G401.6 (cell line): Measurements from ENCODE around the gene CAMK2A.
"Not testable (repeated sequence)": the region's sequence is repeated elsewhere in the genome, so short reads cannot be mapped to it uniquely, and the experiment has no call there.

Source experiments
- FAIRE-seq: peaks from 2 replicates; lab custom pipeline; 2012; peaks lifted over from hg19 to GRCh38; lab: Jason Lieb, UNC

CAMK2A gene

DNA sequence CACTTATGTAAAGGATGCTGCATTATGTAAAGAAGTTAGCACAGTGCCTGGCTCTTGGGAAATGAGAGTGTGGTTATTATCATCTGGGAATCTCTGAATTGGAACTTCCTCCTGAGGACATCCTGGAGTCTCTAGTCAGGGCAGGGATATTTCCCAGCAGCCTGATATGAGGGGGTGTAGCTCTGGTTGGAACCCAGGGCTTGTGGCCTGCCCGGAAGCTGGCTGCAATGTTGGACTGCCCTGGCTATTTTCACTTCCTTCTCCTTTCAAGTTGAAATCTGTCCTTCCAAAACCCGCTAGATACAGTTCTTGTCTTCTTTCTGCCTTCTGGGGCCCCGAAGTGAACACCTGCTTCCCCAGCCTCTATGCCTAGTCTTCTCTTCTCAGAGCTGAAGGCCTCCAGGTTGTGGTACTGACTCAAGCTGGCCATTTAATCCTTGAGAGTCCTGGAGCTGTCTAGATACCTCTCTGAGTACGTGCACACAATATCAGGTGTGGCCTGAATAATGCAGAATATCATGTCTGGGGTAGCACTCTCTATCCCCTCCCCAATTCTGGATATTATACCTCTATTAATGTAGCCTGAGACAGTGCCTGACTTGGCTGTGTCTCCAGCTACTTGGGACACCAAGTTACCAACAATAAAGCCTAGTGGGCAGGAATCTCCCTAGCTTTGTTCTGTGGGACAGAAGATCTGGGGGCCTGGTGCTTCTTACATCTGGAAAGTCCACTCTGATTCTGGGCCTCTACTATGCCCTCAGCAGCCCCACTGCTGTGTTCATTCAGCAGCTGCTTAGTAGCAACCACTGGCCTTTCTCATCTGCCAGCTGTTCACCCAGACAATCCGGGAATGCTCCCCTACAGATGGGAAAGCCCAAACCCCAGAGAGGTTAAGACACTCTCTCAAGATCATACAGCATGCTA is 54.7 kb downstream of the CAMK2A start:
- no peak for FAIRE-seq

DNA sequence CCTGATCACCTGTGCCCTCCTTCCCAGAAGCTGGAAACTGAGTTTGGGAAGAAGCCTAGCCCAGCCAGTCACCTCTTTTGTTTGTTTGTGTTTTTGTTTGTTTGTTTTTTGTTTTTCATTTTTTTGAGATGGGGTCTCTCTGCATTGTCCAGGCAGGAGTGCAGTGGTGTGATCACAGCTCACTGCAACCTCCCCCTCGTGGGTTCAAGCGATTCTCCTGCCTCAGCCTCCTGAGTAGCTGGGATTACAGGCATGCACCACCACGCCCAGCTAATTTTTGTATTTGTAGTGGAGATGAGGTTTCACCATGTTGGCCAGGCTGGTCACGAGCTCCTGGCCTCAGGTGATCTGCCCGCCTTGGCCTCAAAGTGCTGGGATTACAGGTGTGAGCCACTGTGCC is 55.9 kb downstream of the CAMK2A start:
- FAIRE-seq = not testable (repeated sequence)

DNA sequence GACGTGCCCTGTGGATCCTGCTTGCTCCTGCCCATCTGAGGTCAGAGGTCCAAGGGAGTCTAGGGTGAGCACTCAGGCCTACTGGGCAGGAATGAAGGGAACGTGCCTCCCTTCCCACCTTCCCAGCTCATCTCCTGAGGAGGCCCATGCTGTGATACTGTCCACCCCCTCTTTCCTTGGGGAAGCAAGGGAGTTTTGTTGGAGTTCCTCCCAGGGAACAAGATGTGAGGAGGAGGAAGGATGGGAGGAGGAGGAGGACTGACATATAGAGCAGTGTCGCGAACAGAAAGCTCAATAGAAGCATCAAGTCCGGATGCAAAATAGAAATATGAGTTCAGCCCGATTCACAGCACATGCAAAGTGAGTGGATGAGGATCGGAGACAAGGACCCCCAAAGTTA is 58.7 kb downstream of the CAMK2A start:
- FAIRE-seq = no peak

DNA sequence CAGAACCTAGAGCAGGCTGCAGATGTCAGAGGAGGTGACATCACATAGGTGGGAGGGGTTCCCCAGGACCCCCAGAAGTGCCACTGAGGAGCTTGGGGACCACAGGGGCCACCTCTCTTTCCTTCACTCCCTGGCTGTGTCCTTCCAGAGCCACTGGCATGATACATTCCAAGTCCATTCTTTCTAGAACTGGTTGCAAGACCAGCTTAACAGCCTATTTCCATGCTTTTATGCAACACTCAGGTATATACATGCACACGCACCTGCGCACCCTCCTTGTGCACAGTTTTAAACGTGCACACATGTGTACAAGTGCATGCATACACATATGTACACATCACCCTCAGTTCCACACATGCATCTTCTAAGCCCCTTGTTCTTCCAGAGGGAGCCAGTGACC is 60.0 kb downstream of the CAMK2A start:
- no peak for FAIRE-seq

DNA sequence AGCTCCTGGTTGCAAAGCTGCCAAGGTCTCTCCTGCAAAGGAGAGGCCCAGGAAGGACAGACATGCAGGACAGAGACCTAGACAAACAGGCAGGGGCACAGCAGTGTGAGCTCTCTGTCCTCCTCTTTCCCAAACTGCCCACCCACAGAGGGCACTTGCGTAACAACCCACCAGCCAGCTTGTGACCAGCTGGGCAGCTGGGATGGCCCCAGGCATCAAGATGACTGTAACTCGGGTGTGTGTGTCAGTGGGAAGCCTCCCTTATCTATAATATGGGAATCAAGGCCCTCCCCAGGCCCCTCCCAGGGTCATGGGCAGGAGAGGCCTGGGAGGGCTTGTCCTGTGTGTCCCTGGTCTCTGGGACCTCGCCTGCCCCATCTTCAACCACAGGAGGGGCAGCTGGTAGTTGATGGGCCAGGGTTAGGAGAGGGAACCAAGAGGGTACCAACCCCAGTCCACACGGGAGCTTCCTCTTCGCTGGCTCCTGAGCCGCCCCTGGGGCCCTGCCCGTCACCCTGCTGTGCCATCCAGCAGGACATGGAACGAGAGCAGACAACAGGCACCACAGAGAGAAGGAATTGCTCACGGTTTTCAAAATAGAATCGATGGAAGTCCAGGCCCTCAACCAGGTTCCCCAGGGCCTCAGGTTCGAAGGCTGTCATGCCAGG is 61.8 kb downstream of the CAMK2A start:
- FAIRE-seq = no peak

DNA sequence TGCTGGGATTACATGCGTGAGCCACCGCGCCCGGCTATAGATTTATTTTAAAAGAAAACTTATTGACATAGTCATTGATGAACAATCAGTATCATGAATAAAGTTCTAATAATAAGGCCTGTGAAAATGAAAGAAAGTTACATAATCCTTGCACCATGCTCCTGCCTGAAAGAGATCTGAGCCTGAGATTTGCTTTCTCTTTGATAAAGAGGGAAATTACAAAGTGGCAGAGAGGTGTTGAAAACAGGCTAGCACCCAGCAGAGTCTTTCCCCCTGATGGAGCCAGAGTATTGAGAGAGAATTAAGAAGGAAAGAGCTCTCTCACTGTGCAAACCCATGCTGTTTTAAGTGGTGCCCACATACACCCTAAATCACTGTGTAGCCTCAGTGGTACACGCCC is 62.5 kb downstream of the CAMK2A start:
- FAIRE-seq = no peak

DNA sequence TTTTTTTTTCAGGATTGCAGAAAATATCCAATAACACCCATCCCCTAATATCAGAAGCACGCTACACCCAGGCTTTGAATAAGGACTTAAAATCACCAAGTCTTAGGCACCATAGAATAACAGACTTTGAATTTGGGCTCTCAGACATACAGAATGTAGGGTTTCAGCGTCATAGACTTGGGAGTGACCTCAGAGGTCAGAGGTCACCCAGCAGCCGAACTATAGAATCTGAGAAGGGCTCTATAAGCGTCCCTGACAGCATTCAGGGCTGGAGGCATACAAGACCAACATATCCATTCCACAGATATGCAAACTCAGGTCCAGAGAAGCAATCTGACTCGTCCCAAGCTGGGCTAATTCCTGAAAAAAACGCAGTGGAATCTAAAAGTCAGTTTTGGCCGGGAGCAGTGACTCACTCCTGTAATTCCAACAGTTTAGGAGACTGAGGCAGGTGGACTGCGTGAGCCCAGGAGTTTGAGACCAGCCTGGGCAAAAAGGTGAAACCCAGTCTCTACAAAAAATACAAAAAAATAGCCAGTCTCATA is 65.0 kb downstream of the CAMK2A start:
- no peak for FAIRE-seq

DNA sequence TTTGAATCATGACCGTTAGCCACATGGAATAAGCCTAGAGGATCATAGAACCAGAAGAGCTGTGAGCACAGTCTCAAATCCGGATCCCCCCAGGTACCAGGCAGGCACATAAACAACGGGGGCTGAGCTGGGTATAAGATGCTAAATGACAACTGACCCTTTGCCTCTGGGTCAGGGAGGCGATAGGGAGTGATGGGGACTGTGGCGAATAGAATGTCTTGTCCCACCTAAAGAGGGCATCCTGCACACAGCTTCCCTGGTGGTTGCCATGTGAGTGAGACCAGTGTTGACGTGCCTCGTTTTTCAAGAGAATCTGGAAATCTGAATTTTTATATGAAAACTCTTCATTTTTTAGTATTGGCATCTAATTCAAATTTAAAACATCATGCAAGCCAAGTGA is 66.1 kb downstream of the CAMK2A start:
- FAIRE-seq = no peak

DNA sequence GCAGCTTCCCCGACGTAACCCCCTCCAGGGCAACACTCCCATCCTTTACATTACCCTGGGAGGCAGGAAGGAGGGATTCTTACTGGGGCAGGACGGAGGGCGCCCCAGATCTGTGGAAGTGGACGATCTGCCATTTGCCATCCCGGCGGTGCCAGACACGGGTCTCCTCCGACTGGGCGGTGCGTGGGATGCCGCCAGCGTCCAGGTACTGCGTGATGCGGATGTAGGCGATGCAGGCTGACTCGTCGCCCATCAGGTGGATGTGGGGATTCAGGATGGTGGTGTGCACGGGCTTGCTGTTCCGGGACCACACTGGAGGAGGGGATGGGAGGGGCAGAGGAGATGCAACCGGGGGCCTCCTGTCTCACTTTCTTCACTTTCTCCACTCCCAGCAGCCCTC is 66.7 kb downstream of the CAMK2A start:
- FAIRE-seq = no peak

DNA sequence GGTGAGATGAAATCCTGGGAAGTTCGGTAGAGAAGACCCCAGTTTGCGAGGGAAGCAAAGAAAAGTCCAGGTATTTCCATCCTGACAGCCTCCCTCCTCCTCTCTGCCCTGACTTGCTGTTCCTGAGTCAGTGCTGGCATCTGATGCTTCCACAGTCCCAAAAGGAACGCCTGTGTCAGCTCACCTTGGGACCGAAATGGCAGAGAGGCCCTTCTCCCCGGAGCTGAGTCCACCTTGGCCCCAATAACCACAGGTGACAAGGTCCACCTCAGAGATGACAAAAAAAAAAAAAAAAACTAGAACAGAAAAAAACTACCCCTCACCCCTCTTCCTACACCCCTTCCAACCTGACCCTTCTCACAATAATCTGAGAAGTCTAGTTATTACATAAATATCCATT is 68.1 kb downstream of the CAMK2A start:
- FAIRE-seq = no peak

DNA sequence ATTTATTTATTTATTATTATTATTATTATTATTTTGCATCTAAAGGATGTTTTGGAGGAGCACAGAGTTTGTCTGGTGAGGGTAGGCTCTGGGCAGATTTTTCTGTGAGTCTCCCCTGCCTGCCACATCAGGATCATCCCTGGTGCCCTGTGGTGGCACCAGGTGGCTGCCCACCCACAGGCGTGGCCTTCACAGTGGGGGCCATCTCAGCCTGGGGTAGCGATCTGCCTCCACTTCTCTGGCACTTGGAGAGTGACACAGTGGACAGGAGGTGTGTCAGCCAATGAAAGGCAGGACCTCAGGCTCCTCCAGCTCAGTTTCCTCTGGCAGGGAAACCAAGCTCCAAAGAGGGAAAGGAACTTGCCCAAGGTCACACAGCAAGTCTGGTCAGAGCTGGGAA is 69.7 kb downstream of the CAMK2A start:
- FAIRE-seq = no peak

DNA sequence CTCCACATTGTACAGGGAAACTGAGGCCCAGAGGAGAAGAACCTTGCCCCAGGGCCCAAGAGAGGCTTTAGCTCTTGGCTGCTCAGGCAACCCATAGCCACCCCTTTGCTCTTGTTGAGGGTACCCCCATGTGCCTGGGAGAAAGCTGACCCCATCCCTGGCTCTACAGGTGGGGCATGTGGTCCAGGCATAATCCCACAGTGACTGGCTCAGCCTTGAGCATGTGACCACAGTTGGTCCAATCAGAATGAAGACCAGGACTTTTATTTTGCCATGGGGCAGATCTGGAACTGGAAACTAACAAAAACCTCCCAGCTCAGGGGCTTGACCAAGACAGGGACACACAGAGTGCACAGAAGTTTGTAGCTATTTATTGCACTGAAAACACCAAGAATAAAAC is 70.4 kb downstream of the CAMK2A start:
- no peak for FAIRE-seq

DNA sequence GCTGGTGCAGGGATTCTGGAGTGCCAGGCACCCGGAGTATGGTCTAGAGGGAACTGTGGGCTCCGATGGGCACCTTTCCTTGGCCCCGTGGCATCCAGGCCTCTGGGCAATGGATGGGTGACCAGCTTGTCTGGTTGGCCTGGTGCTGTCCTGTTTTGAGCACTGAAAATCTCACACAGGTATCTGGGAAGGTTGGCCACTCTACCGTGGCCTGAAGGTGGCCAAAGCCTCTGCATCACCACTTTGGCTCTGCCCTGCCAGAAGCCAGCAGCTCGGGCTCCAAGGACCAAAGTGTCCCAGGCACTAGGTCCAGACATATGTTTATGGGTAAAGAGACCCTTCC is 70.9 kb downstream of the CAMK2A start:
- FAIRE-seq = no peak

DNA sequence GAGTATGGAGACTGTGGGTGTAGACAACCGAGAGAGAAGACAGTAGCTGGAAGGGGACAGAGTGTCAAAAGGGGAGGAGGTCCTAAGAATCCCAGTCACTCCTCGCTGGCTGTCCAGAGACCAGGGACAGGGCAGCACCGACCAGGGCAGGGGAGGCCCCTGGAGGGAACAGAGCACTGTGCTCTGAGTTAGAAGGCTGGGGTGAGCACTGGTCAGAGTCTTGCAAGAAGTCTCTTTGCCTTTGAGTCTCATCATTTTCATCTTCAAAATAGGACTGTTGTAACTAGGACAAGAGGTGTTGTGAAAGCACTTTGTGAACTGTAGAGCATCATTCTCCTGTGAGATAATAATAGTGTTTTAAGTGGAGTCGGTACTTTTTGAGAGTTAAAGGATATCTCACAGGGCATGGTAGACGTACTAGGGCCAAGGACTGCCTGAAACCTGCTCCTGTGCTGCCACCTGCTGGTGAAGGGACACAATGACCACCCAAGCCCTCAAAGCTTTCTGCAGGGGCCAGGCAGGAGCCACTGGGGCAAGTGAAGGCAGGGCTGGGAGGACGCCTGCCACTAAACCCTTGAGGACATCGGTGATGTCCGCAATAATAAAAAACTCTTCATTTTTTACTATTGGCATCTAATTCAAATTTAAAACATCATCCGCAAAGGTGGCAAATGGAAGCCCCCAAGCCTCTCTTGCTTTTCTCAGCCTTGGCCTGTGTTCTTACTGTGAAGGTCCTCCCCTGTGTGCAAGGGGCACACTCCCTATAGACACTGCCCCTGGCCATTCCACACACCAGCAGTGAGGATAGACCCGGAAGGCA is 71.5 kb downstream of the CAMK2A start:
- FAIRE-seq = peak; percentile 91

DNA sequence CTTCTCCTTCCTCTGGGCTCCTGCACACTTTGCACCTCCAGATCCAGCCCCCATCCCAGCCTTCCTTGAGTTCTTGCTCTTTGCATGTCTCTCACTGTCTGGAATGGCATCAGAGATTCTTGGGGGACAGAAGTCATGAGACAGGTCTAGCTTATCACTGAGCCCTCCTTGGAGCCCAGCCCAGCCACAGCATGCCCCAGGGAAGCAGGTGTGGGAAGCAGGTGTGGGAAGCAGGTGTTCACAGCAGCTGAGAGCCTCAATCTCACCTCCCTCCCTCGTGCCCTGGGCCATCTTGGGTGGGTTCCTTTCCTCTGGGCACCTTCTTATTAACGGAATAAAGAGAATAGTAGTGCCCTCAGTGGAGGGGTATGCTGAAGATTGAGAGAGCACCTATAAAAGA is 72.5 kb downstream of the CAMK2A start:
- FAIRE-seq = no peak

DNA sequence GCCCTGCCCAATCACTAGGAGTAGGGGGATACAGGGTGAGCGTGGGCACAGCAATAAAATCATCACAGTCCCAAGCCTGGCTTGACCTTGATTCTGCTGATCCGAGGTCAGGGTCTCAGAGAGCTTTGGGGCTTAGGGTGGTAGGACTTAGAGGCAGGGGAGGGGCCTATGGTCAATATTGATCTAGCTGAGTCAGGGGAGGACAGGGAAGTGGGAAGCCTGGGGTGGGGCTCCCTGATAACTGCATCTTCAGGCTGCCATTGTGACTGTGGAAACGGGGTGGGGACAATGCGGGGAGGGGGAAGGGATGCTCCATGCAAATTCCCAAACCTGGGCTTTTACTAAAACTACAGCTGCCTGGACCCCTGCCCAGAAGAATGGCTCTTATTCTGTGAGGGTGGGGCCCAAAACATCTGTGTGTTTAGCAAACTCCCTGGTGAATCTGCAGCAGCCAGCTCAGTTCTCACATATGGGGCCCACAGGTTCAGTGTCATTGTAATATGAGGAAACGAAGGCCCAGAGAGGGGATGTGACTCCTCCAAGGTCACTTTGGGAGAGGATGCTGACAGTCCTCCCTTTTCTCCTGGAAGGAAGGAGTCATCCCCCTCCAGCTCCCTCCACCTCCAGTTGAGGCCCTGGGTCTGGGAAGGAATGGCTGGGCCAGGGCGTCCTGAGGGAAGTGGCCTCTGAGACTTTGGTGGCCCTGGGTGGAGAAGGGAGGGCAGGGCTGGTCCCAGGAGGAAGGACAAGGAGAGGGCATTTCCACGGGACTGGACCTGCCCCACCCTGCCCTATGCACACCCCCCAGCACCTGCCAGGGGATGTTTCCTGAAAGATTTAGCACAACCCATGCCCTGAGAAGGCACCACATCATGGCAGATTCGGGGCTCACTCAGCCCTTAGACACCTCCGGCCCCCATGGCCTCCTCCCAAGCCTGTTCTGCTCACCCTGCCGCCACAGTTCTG is 73.3 kb downstream of the CAMK2A start:
- FAIRE-seq = no peak

DNA sequence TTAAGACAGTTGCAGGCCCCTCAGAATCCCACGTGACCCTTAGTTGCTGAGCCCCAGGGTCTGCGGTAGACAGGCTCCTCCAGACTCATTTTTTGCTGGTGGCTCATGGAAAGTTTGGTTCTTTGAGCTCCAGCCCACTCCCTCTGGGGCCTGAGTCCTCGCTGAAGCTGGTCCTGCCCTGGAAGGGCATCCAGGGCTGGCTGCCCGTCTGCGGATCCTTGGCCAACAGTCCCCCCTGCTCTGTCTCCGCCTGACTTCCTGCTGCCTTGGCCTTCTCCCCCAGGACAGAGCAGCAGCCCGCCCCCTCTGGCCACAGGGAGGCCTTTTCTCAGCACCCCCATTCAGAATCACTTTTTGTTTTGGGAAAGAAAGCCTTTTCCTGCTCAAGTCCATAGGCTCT is 75.3 kb downstream of the CAMK2A start:
- FAIRE-seq = no peak

DNA sequence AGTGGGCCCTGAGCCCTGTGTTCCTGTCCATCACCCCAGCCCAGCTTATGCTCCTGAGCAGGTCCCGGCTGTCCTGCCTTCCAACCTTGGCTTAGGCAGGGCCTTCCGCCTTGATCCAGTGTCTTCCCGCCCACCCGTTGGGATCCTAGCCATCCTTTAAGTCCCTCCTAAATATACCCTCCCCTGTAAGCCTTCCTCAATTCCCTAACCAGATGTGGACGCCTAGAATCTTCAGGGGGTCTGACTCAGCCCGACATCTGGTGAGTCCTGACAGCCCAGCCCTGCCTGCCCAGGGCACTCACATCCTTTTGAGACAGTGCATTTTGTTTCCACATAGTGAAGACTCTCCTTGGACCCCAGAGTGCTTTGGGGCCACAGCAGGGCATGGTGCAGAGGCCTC is 76.0 kb downstream of the CAMK2A start:
- no peak for FAIRE-seq

DNA sequence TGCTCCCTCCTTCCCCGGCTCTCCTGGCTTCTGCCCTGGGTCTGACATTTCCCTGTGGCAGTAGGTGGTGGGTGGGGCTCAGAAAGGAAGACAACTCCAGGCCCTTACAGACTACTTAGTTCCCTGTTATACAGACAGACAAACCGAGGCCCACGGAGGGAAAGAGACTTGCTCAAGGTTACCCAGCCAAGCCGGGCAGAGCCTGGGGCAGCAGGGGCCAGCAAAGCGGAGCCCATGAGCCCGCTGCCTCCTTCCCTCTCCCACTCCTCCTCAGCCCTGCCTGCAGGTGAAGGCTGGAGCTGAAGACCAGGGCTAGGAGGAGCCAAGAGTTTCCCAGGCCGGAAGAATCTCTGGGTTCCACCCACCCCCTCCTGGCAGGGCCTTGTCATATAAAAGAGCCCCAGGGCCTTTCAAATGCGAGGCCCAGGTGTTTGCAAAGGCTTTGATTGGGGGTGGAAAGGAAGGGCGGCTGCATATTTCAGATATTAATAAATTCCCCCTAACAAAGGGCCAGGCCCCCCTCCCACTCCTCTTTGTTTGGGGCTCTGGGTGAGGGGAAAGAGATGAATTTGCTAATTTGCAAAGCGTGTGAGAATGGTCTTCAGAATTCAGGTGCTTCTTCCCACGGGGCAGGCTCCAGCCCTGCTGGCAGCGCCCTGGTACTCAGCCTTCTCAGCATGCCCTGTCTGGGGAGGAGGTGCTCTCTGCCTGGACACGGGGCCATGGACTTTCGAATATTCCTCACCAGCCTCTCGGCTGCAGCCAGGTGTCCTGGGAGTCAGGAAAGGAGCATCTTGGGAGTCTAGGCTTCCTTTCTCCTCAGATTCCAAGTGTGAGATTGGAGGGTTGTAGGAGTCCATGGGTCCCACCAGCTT is 78.2 kb downstream of the CAMK2A start:
- no peak for FAIRE-seq

DNA sequence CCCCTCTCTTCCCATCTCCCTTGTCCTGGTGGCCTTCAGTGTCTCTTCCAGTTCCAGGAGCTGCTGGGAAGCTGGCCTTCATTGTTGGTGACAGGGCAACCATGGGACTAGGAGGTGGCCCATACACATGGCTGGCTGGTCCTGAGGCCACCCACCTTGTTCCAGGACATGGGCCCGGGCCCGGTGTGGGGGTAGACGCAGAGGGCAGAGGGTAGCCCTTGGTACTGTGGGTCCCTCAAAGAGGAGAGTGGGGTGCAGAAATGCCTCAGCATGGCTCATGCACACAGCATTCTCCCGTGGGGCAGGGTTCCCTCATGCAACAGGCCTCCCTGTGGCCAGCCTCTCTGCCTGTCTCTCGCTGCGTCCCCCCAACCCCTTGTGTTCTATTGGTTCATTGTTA is 78.9 kb downstream of the CAMK2A start:
- no peak for FAIRE-seq
